ENCODE results near the gene CLEC1B. TPM values are rescaled to one million over a fixed set of nuclear protein-coding genes. Genes with fewer than 3 reads are reported as not detected.
"Not testable (repeated sequence)": the region's sequence is repeated elsewhere in the genome, so short reads cannot be mapped to it uniquely, and the experiment has no call there.

CLEC1B gene
- total and polyA plus RNA-seq, 12 donors, result 0.22 to 2.8 (median 0.46) TPM; not detected in 5

- intact Hi-C loops (cut with DNase I), result no loop called here
- DNase-seq, result no peak
- Histone ChIP-seq H3K36me3 (replicated peaks in 1 of 2) (no peaks in the 10 kb centered on the region), H3K4me3 (no peak overlapping the region), H3K9me3 (replicated peaks in 1 of 3) (no peaks in the 10 kb centered on the region), H3K27me3 (no peaks in the 10 kb centered on the region), H3K27ac (no peak overlapping the region), H3K4me1 (replicated peaks in 1 of 2) (no peaks in the 10 kb centered on the region)
- WGBS, 4 donors, result 56 to 68% (median 64%) methylated on average over 3 of the region's 3 CpGs
- no peak for TF ChIP-seq POLR2A (IDR thresholded peaks at IDR 0.05)
- TF ChIP-seq, protein P1, sequence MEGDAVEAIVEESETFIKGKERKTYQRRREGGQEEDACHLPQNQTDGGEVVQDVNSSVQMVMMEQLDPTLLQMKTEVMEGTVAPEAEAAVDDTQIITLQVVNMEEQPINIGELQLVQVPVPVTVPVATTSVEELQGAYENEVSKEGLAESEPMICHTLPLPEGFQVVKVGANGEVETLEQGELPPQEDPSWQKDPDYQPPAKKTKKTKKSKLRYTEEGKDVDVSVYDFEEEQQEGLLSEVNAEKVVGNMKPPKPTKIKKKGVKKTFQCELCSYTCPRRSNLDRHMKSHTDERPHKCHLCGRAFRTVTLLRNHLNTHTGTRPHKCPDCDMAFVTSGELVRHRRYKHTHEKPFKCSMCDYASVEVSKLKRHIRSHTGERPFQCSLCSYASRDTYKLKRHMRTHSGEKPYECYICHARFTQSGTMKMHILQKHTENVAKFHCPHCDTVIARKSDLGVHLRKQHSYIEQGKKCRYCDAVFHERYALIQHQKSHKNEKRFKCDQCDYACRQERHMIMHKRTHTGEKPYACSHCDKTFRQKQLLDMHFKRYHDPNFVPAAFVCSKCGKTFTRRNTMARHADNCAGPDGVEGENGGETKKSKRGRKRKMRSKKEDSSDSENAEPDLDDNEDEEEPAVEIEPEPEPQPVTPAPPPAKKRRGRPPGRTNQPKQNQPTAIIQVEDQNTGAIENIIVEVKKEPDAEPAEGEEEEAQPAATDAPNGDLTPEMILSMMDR (IDR thresholded peaks at IDR 0.05), result no peak
Observed at GRCh38 chr12:9991876-9992275, 7.0 kb downstream of the CLEC1B start.

DNA sequence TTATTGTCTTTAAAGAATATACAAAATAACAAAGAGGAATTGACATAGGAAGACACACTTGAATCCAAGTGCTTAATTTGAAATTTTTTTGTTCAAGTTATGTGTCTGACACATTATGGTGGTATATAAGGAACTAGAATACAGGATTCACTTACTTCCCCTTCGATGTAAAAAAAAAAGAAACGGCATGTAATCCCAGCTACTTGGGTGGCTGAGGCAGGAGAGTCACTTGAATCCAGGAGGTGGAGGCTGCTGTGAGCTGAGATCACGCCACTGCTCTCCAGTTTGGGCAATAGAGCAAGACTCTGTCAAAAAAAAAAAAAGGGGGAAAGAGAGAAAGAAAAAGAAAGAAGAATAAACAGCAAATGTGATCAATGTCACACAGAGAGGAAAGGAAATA lies 18.8 kb downstream of the CLEC1B start:
- DNase-seq, result no peak

DNA sequence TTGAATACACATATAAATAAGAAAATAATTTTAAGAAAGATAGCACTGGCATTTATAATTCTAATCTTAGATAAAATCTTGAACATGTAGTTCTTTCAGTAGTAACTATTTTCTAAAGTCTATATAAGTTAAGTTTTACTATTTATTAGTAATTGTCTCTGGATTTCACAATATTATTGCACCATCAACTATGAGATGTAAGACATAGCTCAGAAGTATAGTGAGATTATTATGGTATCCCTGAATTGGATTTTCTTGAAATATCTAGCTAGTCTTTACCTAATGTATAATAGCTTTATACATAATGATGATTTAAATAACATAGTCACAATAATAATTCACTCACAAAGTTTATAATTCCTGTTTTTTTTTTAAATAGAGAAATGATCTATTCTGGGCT lies 21.0 kb downstream of the CLEC1B start:
- intact Hi-C loops (cut with DNase I), result no loop called here
- TF ChIP-seq, protein P1 (IDR thresholded peaks at IDR 0.05), result no peak
- no peak for TF ChIP-seq POLR2A (IDR thresholded peaks at IDR 0.05)
- no peaks in the 10 kb centered on the region for H3K4me1 ChIP-seq (replicated peaks in 1 of 2)
- H3K27ac ChIP-seq, result no peak overlapping the region
- H3K4me3 ChIP-seq, result no peak overlapping the region
- H3K9me3 ChIP-seq (replicated peaks in 1 of 3), result no peaks in the 10 kb centered on the region
- H3K27me3 ChIP-seq, result no peaks in the 10 kb centered on the region
- no peak for DNase-seq
- H3K36me3 ChIP-seq (replicated peaks in 1 of 2), result no peaks in the 10 kb centered on the region

More for the DNA sequence above, 18.8 kb downstream of the CLEC1B start:
- Histone ChIP-seq H3K9me3 (replicated peaks in 1 of 3) (no peaks in the 10 kb centered on the region), H3K4me1 (replicated peaks in 1 of 2) (no peaks in the 10 kb centered on the region), H3K4me3 (no peak overlapping the region), H3K27ac (no peak overlapping the region), H3K36me3 (replicated peaks in 1 of 2) (no peaks in the 10 kb centered on the region), H3K27me3 (no peaks in the 10 kb centered on the region)
- intact Hi-C loops (cut with DNase I), result no loop called here
- 53 to 70% (median 63%) methylated on average over 3 of the region's 3 CpGs for WGBS, 4 donors
- TF ChIP-seq POLR2A (IDR thresholded peaks at IDR 0.05), result no peak
- TF ChIP-seq, protein P1 (IDR thresholded peaks at IDR 0.05), result no peak

- H3K4me3 ChIP-seq; H3K27ac ChIP-seq; intact Hi-C loops (cut with DNase I); H3K27me3 ChIP-seq; H3K4me1 ChIP-seq (replicated peaks in 1 of 2); H3K36me3 ChIP-seq (replicated peaks in 1 of 2); DNase-seq; H3K9me3 ChIP-seq (replicated peaks in 1 of 3): not testable (repeated sequence)
- WGBS, 4 donors, result 45 to 56% (median 47%) methylated on average over 5 of the region's 5 CpGs
Observed at GRCh38 chr12:9976626-9977025, 22.3 kb downstream of the CLEC1B start.

GRCh38 chr12:9975614-9976013 lies 23.3 kb downstream of the CLEC1B start:
- no peak for TF ChIP-seq POLR2A (IDR thresholded peaks at IDR 0.05)
- TF ChIP-seq, protein P1 (IDR thresholded peaks at IDR 0.05), result no peak
- no peaks in the 10 kb centered on the region for H3K4me1 ChIP-seq (replicated peaks in 1 of 2)
- H3K4me3 ChIP-seq, result no peak overlapping the region
- 75 to 89% (median 84%) methylated on average over 2 of the region's 2 CpGs for WGBS, 4 donors
- H3K9me3 ChIP-seq (replicated peaks in 1 of 3), result no peaks in the 10 kb centered on the region
- H3K36me3 ChIP-seq (replicated peaks in 1 of 2), result no peaks in the 10 kb centered on the region
- DNase-seq, result no peak
- H3K27me3 ChIP-seq, result no peaks in the 10 kb centered on the region
- intact Hi-C loops (cut with DNase I), result no loop called here
- H3K27ac ChIP-seq, result no peak overlapping the region

DNA sequence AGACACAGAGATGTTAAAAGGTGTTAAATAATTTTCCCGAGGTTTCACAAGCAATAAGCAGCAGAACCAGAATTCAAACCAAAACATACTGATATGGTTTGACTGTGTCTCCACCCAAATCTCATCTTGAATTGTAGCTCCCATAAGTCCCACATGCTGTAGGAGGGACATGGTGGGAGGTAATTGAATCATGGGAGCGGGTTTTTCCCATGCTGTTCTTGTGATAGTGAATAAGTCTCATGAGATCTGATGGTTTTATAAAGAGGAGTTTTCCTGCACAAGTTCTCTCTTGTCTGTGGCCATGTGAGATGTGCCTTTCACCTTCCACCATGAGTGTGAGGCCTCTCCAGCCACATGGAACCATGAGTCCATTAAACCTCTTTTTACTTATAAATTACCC lies 24.2 kb downstream of the CLEC1B start:
- intact Hi-C loops (cut with DNase I); H3K36me3 ChIP-seq (replicated peaks in 1 of 2); H3K27ac ChIP-seq; H3K9me3 ChIP-seq (replicated peaks in 1 of 3); H3K27me3 ChIP-seq; H3K4me1 ChIP-seq (replicated peaks in 1 of 2); DNase-seq; H3K4me3 ChIP-seq: not testable (repeated sequence)
- 83 to 96% (median 88%) methylated on average over 2 of the region's 2 CpGs for WGBS, 4 donors
